IMR-90 (cell line): ENCODE data around the gene CYP27B1. TPM values are rescaled to one million over a fixed set of nuclear protein-coding genes. Genes with fewer than 3 reads are reported as not detected.

Experiments
- ATAC-seq: fragments of 200-7000 bp; cut with Tn5 transposase; 2 replicates; pipeline ENCODE4 v1.9.1; 2020; ENCODE audit warnings: low read depth, mild to moderate bottlenecking, moderate library complexity
- BruUV-seq: library from RNA; stranded (reverse); fragments of 400-500 nt; replicated peaks from 2 replicates; lab custom pipeline; 2021; lab: Mats Ljungman, UMichigan
- CTCF ChIA-PET: fragments of 300-600 bp; formaldehyde crosslinking; extraction: SDS; loops from one replicate; lab custom pipeline; 2021; ENCODE audit warnings: antibody characterized with exemption; lab: Yijun Ruan, JAX
- POLR2A ChIA-PET: fragments of 300-600 bp; sonication (Branson Sonifier 250); formaldehyde crosslinking; loops from one replicate; lab custom pipeline; 2022; ENCODE audit warnings: antibody characterized with exemption; ENCODE audit not compliant: unreplicated experiment; lab: Charles Lee
- DNase-seq: peaks from one replicate; pipeline ENCODE4 v3.0.0; 2013
- H2AFZ ChIP-seq: replicated peaks from 2 replicates; pipeline ENCODE3; 2013; ENCODE audit warnings: low read length, mild to moderate bottlenecking; ENCODE audit not compliant: poor library complexity
- H2AK5ac ChIP-seq: 2 replicates; pipeline ENCODE4 v1.6.1; 2013; ENCODE audit warnings: low read depth, low read length, inconsistent platforms
- H2AK9ac ChIP-seq: replicated peaks from 2 replicates; pipeline ENCODE3; 2013; ENCODE audit warnings: mild to moderate bottlenecking, low read depth, low read length, moderate library complexity; ENCODE audit not compliant: poor library complexity
- H2BK120ac ChIP-seq: 2 replicates; pipeline ENCODE4 v1.6.1; 2013; ENCODE audit warnings: low read depth, low read length, inconsistent platforms
- H2BK15ac ChIP-seq: 3 replicates; pipeline ENCODE4 v1.6.1; 2013; ENCODE audit warnings: low read depth, low read length, inconsistent platforms
- H2BK20ac ChIP-seq: 2 replicates; pipeline ENCODE4 v1.6.1; 2013; ENCODE audit warnings: low read depth, mild to moderate bottlenecking, inconsistent platforms, low read length, moderate library complexity
- H2BK5ac ChIP-seq: 2 replicates; pipeline ENCODE4 v1.6.1; 2013; ENCODE audit warnings: mild to moderate bottlenecking, low read depth, low read length, inconsistent platforms; ENCODE audit not compliant: poor library complexity, severe bottlenecking
- H3K14ac ChIP-seq: replicated peaks from 2 replicates; pipeline ENCODE4 v1.6.1; 2013; ENCODE audit warnings: low read depth, low read length, inconsistent platforms
- H3K18ac ChIP-seq: 2 replicates; pipeline ENCODE4 v1.6.1; 2013; ENCODE audit warnings: low read depth, low read length, control low read depth
- H3K23ac ChIP-seq: 2 replicates; pipeline ENCODE4 v1.6.1; 2013; ENCODE audit warnings: low read depth, low read length, inconsistent platforms
- H3K27ac ChIP-seq: 2 replicates; pipeline ENCODE4 v1.5.1; 2013; ENCODE audit warnings: mild to moderate bottlenecking, control low read depth, low read length; ENCODE audit not compliant: insufficient read depth
- H3K27me3 ChIP-seq: 2 replicates; pipeline ENCODE4 v1.6.1; 2013; ENCODE audit warnings: low read length; ENCODE audit not compliant: control insufficient read depth, insufficient read depth
- H3K36me3 ChIP-seq: 2 replicates; pipeline ENCODE4 v1.6.1; 2013; ENCODE audit warnings: low read length, mixed read lengths; ENCODE audit not compliant: control insufficient read depth, insufficient read depth
- H3K4ac ChIP-seq: 2 replicates; pipeline ENCODE4 v1.6.1; 2013; ENCODE audit warnings: low read depth, low read length, inconsistent platforms
- H3K4me1 ChIP-seq: 2 replicates; pipeline ENCODE4 v1.6.1; 2013; ENCODE audit warnings: low read length, mixed read lengths; ENCODE audit not compliant: control insufficient read depth, insufficient read depth
- H3K4me2 ChIP-seq: 2 replicates; pipeline ENCODE4 v1.6.1; 2013; ENCODE audit warnings: low read depth, mild to moderate bottlenecking, control low read depth, low read length, moderate library complexity
- H3K4me3 ChIP-seq: 2 replicates; pipeline ENCODE4 v1.5.1; 2013; ENCODE audit warnings: low read depth, mild to moderate bottlenecking, control low read depth, low read length, moderate library complexity; ENCODE audit not compliant: insufficient read depth
- H3K56ac ChIP-seq: 2 replicates; pipeline ENCODE4 v1.6.1; 2013; ENCODE audit warnings: low read length, inconsistent platforms; ENCODE audit not compliant: insufficient read depth; ENCODE audit errors: extremely low read depth
- H3K79me1 ChIP-seq, 2 experiments: 2 replicates each; pipeline ENCODE4 v1.6.1; 2013; ENCODE audit warnings: low read length in 2 of 2, inconsistent platforms in 1 of 2, low read depth in 1 of 2
- H3K9ac ChIP-seq: 2 replicates; pipeline ENCODE4 v1.6.1; 2013; ENCODE audit warnings: low read depth, low read length, control low read depth
- H3K9me1 ChIP-seq: 2 replicates; pipeline ENCODE4 v1.6.1; 2013; ENCODE audit warnings: low read length, inconsistent platforms; ENCODE audit not compliant: insufficient read depth
- H3K9me3 ChIP-seq: 2 replicates; pipeline ENCODE4 v1.6.1; 2013; ENCODE audit warnings: low read length; ENCODE audit not compliant: control insufficient read depth, insufficient read depth
- H4K20me1 ChIP-seq: 2 replicates; pipeline ENCODE4 v1.6.1; 2013; ENCODE audit warnings: low read length, inconsistent platforms; ENCODE audit not compliant: insufficient read depth
- H4K5ac ChIP-seq: 2 replicates; pipeline ENCODE4 v1.6.1; 2013; ENCODE audit warnings: mild to moderate bottlenecking, low read depth, low read length, control low read depth
- H4K8ac ChIP-seq, 2 experiments: 2 replicates each; pipeline ENCODE4 v1.6.1; 2013; ENCODE audit warnings: low read depth in 2 of 2, low read length in 2 of 2, control low read depth in 1 of 2, inconsistent platforms in 1 of 2
- H4K91ac ChIP-seq: 2 replicates; pipeline ENCODE4 v1.6.1; 2013; ENCODE audit warnings: low read depth, low read length, inconsistent platforms; ENCODE audit not compliant: insufficient read depth
- CEBPB ChIP-seq: IDR thresholded peaks from 2 replicates; pipeline ENCODE4 v1.6.1; 2012; ENCODE audit warnings: low read depth, low read length, improper control_type of control experiment
- CHD1 ChIP-seq: IDR thresholded peaks from 2 replicates; pipeline ENCODE4 v1.6.1; 2012; ENCODE audit warnings: low read depth, low read length, improper control_type of control experiment
- FOS ChIP-seq: fragments of 150-350 bp; IDR thresholded peaks from 2 replicates; pipeline ENCODE4 v1.6.1; 2016; ENCODE audit warnings: low read depth, low read length
- MAFK ChIP-seq: IDR thresholded peaks from 2 replicates; pipeline ENCODE4 v1.6.1; 2012; ENCODE audit warnings: low read depth, low read length, improper control_type of control experiment
- MAZ ChIP-seq: IDR thresholded peaks from 2 replicates; pipeline ENCODE4 v1.6.1; 2012; ENCODE audit warnings: low read depth, mild to moderate bottlenecking, low read length, improper control_type of control experiment, moderate library complexity, borderline replicate concordance
- MXI1 ChIP-seq: IDR thresholded peaks from 2 replicates; pipeline ENCODE4 v1.6.1; 2012; ENCODE audit warnings: low read depth, mild to moderate bottlenecking, low read length, moderate library complexity, borderline replicate concordance
- NFE2L2 ChIP-seq: fragments of 150-350 bp; IDR thresholded peaks from 2 replicates; pipeline ENCODE4 v1.6.1; 2016; ENCODE audit warnings: low read depth, mild to moderate bottlenecking, low read length
- RAD21 ChIP-seq: IDR thresholded peaks from 2 replicates; pipeline ENCODE4 v1.6.1; 2012; ENCODE audit warnings: low read length, improper control_type of control experiment
- WGBS, 2 experiments: methylation state at CpG; one replicate each; pipeline versions ENCODE4 v1.1.5 to v1.1.7; 2013; ENCODE audit warnings: missing lambda C conversion rate in 2 of 2; ENCODE audit not compliant: insufficient read length in 1 of 2; ENCODE audit errors: extremely low coverage in 2 of 2; 5-methylcytosine and 5-hydroxymethylcytosine counted together
- dilution Hi-C: fragments of 300-500 bp; cut with HindIII; formaldehyde crosslinking; loops from one replicate; pipeline ENCODE4 v1.14.3; 2018; ENCODE audit warnings: low sequenced_read_pairs; ENCODE audit not compliant: unreplicated experiment
- in situ Hi-C: fragments of 300-500 bp; cut with MboI; formaldehyde crosslinking; loops from 3 replicates; pipeline ENCODE4 v1.14.3; 2019; ENCODE audit warnings: low sequenced_read_pairs, inconsistent platforms, mixed read lengths
- intact Hi-C: fragments of 100-400 bp; cut with micrococcal nuclease; formaldehyde crosslinking; loops from 2 replicates; pipeline ENCODE4 v1.10.0; 2022
- polyA plus RNA-seq, 3 experiments: library from polyadenylated mRNA; depleted of rRNA; stranded (reverse); fragments of >200 nt; gene quantifications; 2 replicates each; pipeline ENCODE4 v1.2.3, GENCODE V29; 2012; ENCODE audit warnings: low replicate concordance in 1 of 3
- total RNA-seq: library from RNA; depleted of rRNA; stranded (reverse); fragments of >200 nt; gene quantifications from 2 replicates; pipeline ENCODE4 v1.2.3, GENCODE V29; 2012
- TF ChIP-seq, protein P1 (sequence below): fragments of 150-350 bp; IDR thresholded peaks from 2 replicates; pipeline ENCODE4 v1.6.1; 2017; ENCODE audit warnings: mild to moderate bottlenecking, antibody characterized with exemption, low read length, low read depth

Gene CYP27B1
- total and polyA plus RNA-seq, 2 of the 4 experiments (the other 2 are of a cell fraction) = 0.36 to 1.3 TPM

DNA sequence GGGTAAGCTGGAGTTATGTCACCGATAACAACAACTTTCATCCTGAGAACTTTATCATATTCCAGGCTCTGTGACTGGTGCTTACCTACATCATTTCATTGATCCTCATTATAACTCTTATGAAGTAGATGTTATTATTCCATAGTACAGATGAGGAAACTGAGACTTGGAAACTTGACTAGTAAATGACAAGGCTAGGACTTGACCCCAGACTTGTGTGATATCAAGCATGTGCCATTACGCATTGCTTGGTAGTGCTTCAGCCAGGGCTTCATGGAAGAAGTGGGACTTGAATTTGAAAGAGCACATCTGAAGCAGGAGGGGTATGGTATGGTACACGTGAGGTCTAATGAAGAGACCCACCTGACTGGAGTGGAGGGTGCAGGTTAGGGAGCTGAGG, 39.8 kb upstream of the CYP27B1 start:
- intact Hi-C loops (no loop called here), dilution Hi-C loops (no loop called here), in situ Hi-C loops (no loop called here)
- H3K4me3 ChIP-seq = no peak overlapping the region
- CTCF ChIA-PET = no interaction called here
- no peak for DNase-seq
- no peak overlapping the region for H2BK20ac ChIP-seq
- WGBS, 2 experiments = 88% methylated on average over 2 of the region's 3 CpGs; no CpG with 5 or more reads in 1 of the 2 experiments
- H3K14ac ChIP-seq = no peak overlapping the region
- H4K5ac ChIP-seq = no peak overlapping the region
- no peak overlapping the region for H4K8ac ChIP-seq
- TF ChIP-seq NFE2L2 (no peak), CEBPB (no peak), RAD21 (no peak), MXI1 (no peak), MAFK (no peak), MAZ (no peak), FOS (no peak), CHD1 (no peak)
- TF ChIP-seq, protein P1, sequence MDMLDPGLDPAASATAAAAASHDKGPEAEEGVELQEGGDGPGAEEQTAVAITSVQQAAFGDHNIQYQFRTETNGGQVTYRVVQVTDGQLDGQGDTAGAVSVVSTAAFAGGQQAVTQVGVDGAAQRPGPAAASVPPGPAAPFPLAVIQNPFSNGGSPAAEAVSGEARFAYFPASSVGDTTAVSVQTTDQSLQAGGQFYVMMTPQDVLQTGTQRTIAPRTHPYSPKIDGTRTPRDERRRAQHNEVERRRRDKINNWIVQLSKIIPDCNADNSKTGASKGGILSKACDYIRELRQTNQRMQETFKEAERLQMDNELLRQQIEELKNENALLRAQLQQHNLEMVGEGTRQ = no peak
- no peak overlapping the region for H3K4me2 ChIP-seq
- H3K27ac ChIP-seq = no peak overlapping the region
- H2AK5ac ChIP-seq = no peak overlapping the region
- H3K23ac ChIP-seq = no peak overlapping the region
- no peaks in the 10 kb centered on the region for H3K79me1 ChIP-seq
- H3K18ac ChIP-seq = no peak overlapping the region
- H2BK120ac ChIP-seq = no peak overlapping the region
- H2BK5ac ChIP-seq = no peak overlapping the region
- no peak overlapping the region for H4K91ac ChIP-seq
- H3K9me1 ChIP-seq = peaks cover 7% of the 10 kb centered on the region; the same call in 1 of the 2 replicates
- peaks cover 50% of the 10 kb centered on the region for H3K36me3 ChIP-seq
- no peak overlapping the region for H3K4ac ChIP-seq
- no peak overlapping the region for H3K9ac ChIP-seq
- H3K56ac ChIP-seq = no peak overlapping the region
- POLR2A ChIA-PET = no interaction called here
- H3K27me3 ChIP-seq = no peaks in the 10 kb centered on the region
- no peak overlapping the region for H2AFZ ChIP-seq
- no peak overlapping the region for H2AK9ac ChIP-seq
- BruUV-seq = no TSS peak
- no peak overlapping the region for H2BK15ac ChIP-seq
- H3K4me1 ChIP-seq = peaks cover 3% of the 10 kb centered on the region; the same call in 1 of the 2 replicates
- no peaks in the 10 kb centered on the region for H3K9me3 ChIP-seq
- no peak for ATAC-seq
- no peaks in the 10 kb centered on the region for H4K20me1 ChIP-seq
